ENCODE results near the gene CAVIN2. TPM values are rescaled to one million over a fixed set of nuclear protein-coding genes. Genes with fewer than 3 reads are reported as not detected.

Gene CAVIN2
- total RNA-seq, 2 donors from 2014 or later, result 24.8 to 27.1 TPM

- H3K9me3 ChIP-seq, result no peaks in the 10 kb centered on the region
- no peaks in the 10 kb centered on the region for H3K4me1 ChIP-seq (replicated peaks)
- H3K27me3 ChIP-seq (replicated peaks; ENCODE audit: insufficient read depth), result no peaks in the 10 kb centered on the region
- 96% methylated on average over 28 of the region's 28 CpGs for WGBS
- intact Hi-C loops (cut with DNase I), result no loop called here
- no peak for DNase-seq (ENCODE audit: low spot score)
- H3K36me3 ChIP-seq, result no peaks in the 10 kb centered on the region
- TF ChIP-seq POLR2AphosphoS5 (IDR thresholded peaks at IDR 0.05) (no peak), CTCF (IDR thresholded peaks at IDR 0.05) (no peak), POLR2A (IDR thresholded peaks at IDR 0.05) (no peak)
- H3K4me3 ChIP-seq, result no peak overlapping the region
- no peak overlapping the region for H3K27ac ChIP-seq
Measured at GRCh38 chr2:191835539-191836350, 11.1 kb downstream of the CAVIN2 start.

DNA sequence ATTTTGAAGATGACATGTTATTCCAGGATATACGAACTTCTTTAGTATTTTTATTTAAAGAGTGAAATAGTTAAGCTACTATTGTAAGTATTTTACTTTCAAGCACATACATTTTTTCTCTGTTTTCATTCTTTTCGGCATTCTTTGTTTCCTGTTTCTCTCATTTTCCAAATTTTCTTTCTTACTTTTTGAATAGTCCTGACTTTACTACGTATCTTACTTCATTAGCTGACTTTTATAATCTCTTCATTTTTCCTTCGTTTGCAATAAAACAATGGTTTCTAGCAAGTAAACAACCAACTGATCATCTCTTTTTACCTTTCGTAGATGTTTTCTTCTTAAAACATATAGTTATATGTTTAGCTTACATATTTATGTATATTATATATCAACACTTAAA is 11.8 kb downstream of the CAVIN2 start:
- no peak for TF ChIP-seq POLR2A (IDR thresholded peaks at IDR 0.05)
- TF ChIP-seq CTCF (IDR thresholded peaks at IDR 0.05), result no peak
- no peak for TF ChIP-seq POLR2AphosphoS5 (IDR thresholded peaks at IDR 0.05)
- no peaks in the 10 kb centered on the region for H3K36me3 ChIP-seq
- no peak overlapping the region for H3K27ac ChIP-seq
- intact Hi-C loops (cut with DNase I), result no loop called here
- no peaks in the 10 kb centered on the region for H3K27me3 ChIP-seq (replicated peaks; ENCODE audit: insufficient read depth)
- DNase-seq (ENCODE audit: low spot score), result no peak
- no peaks in the 10 kb centered on the region for H3K4me1 ChIP-seq (replicated peaks)
- H3K4me3 ChIP-seq, result no peak overlapping the region
- H3K9me3 ChIP-seq, result no peaks in the 10 kb centered on the region
- WGBS, result 91% methylated on average over 5 of the region's 5 CpGs

DNA sequence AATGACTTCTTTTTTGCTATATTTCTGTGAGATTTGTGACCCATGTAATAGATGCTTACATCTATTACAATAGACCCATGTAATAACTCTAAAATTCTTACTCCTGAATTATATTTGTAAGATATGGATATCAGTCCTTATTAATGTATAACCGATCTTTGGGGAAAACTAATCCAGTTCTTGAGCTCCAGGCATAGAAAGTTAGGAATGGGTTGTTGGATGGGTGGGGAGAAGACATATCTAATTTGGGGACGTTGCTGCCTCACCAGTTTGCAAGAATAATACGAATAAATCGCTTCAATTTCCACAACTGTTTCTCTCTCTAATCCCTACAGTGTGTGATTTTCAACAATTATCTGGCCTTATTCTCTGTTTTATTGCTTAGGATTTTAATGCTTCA is 13.5 kb downstream of the CAVIN2 start:
- TF ChIP-seq POLR2AphosphoS5 (IDR thresholded peaks at IDR 0.05) (no peak), POLR2A (IDR thresholded peaks at IDR 0.05) (no peak), CTCF (IDR thresholded peaks at IDR 0.05) (no peak)
- Histone ChIP-seq H3K36me3 (no peaks in the 10 kb centered on the region), H3K27me3 (replicated peaks; ENCODE audit: insufficient read depth) (no peaks in the 10 kb centered on the region), H3K9me3 (no peaks in the 10 kb centered on the region), H3K4me3 (no peak overlapping the region), H3K4me1 (replicated peaks) (no peaks in the 10 kb centered on the region), H3K27ac (no peak overlapping the region)
- 91% methylated on average over 4 of the region's 4 CpGs for WGBS
- intact Hi-C loops (cut with DNase I), result no loop called here
- DNase-seq (ENCODE audit: low spot score), result no peak

DNA sequence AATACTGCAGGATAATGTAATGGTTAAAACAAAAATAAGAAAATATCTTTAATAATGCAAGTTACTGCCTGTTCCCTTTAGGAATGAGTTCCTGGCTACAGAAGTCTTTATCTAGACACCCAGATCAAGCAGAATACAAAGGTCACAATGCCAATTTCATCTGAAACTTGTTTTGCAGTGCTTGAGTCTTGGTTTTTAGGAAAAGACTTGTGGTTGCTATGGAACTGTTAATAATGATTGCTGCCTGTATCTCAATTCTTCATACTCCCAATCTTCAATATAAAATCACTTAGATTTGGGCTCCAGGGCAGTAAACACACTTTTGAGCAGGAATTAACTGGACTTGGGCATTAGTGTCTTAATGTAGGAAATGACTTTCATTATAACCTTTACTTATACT is 14.2 kb downstream of the CAVIN2 start:
- Histone ChIP-seq H3K27me3 (replicated peaks; ENCODE audit: insufficient read depth) (no peaks in the 10 kb centered on the region), H3K9me3 (no peaks in the 10 kb centered on the region), H3K4me1 (replicated peaks) (no peaks in the 10 kb centered on the region), H3K4me3 (no peak overlapping the region), H3K27ac (no peak overlapping the region), H3K36me3 (no peaks in the 10 kb centered on the region)
- intact Hi-C loops (cut with DNase I), result no loop called here
- TF ChIP-seq CTCF (IDR thresholded peaks at IDR 0.05) (no peak), POLR2A (IDR thresholded peaks at IDR 0.05) (no peak), POLR2AphosphoS5 (IDR thresholded peaks at IDR 0.05) (no peak)
- DNase-seq (ENCODE audit: low spot score), result no peak

DNA sequence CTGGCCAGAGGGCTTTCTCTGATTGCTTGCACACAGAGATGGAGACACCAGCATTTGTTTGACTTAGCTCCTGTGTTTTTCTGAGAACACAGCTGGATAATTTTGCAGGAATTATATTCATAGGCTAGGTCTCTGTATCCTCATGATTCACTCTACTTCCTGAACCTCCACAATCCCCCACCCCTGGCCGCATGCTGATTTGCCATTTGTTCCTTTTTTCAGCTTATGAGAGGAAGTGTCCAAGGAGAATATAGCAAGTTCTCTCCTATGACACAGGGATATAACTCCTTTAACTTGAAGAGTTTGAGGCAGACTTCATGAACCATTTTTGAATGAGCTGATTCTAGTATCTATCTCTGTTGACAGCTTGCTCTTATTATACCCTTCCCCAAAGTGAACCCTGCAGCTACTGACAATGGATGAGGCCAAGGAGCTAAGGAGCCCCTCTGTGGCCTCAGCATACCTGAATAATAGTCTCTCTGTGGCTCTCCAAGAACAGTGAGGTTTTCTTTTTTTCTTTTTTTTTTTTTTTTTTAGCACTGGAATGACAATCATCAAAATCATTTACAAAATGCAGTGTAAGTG is 15.4 kb downstream of the CAVIN2 start:
- H3K4me1 ChIP-seq (replicated peaks), result no peaks in the 10 kb centered on the region
- H3K27me3 ChIP-seq (replicated peaks; ENCODE audit: insufficient read depth), result no peaks in the 10 kb centered on the region
- intact Hi-C loops (cut with DNase I), result no loop called here
- no peak overlapping the region for H3K27ac ChIP-seq
- H3K4me3 ChIP-seq, result no peak overlapping the region
- H3K9me3 ChIP-seq, result no peaks in the 10 kb centered on the region
- TF ChIP-seq POLR2A (IDR thresholded peaks at IDR 0.05) (no peak), CTCF (IDR thresholded peaks at IDR 0.05) (no peak), POLR2AphosphoS5 (IDR thresholded peaks at IDR 0.05) (no peak)
- WGBS, result 84% methylated on average over 1 of the region's 1 CpG
- DNase-seq (ENCODE audit: low spot score), result no peak
- H3K36me3 ChIP-seq, result no peaks in the 10 kb centered on the region
